GM21717 (cell line): ENCODE measurements around the gene ANXA1.

Experiments used
- ATAC-seq: cut with Tn5 transposase; IDR thresholded peaks from one replicate; pipeline ENCODE4 v1.9.1; 2021; ENCODE audit warnings: mild to moderate bottlenecking, moderate library complexity; ENCODE audit not compliant: unreplicated experiment

Gene ANXA1

DNA sequence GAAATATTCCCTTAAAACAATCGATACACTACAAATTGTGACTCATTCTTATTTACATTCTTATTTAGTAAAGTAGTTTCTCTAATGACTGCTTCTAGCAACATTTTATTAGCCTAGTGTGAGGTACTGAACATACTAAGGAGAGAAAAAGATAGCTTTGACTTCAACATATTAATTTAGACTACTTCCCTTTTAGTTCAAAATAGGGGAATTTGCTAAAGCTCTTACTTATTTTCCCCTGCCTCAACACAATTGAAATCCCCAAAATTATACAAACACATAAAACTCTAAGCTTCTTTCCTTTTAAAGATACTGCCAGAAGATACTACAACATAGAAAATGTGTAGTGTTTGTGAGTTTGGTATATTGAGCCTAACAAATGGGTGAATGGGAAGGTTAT is 55.2 kb downstream of the ANXA1 start:
- ATAC-seq = no peak

DNA sequence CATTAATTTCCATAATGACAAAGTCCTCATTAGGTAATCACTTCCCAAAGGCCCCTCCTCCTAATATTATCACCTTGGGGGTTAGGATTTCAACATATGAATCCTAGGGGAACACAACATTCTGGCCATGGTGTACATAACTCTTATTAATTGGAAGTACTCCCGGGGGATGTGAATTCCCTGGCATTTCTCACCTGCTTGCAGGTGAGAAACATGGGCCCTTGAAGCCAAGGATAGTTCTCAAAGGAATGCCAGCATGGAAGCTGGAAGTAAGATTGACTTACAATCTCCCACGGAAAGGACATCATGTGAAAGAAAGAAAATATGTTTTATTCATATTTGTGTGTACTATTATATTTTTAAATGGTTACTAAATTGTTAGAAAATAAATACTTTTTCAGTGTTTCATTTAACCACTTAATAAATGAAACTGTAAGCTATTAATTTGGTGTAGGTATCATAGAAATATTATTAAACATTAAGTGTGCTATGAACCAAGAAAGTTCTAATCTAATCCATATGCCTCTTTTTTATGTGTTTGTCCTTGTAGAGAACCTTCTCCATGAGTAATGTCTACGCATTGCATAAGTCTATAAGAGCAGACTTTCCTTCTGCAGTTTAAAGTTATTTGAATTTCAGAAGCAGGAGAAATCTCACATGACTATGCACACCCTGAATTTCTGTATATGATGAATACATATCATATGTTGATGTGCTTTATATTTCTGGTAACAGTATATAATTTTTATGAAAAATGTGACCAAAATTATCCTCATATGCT is 59.4 kb downstream of the ANXA1 start:
- ATAC-seq = no peak

DNA sequence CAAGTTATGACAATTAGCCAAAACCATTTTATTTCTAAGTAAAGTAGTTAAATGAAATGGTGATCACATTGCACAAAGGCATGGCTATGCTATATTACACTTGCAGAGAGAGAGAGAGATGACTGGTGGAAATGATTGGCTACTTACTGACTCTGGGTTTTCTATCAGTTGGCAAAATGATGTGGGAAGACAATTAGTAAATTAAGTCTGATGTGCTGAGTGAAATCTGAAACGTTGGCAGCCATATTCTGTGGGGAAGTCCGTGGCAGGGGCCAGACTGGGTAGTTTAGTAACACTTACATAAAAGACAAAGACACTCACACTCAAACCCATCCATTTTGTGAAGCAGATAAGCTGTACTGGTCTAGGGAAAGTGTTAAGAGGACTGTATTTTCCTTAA is 61.6 kb downstream of the ANXA1 start:
- ATAC-seq = no peak

DNA sequence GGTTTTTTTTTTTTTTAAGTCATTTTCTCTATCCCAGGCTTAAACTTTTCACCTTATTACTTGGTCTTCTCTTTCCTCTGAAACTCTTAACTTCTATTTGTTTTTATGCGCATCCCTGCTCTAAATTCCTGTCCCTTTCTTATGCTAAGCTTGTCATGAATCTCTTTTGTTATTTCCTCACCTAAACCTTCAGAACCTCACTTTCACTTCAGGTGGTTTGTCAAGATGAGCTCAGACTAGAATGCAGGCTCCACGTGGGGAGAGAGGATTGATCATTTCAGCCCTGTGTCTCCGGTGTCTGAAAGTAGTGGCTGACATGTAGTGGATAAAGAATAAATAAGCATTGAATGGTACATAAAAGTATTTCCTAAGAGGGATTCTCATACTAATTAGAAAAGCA is 63.6 kb downstream of the ANXA1 start:
- no peak for ATAC-seq

DNA sequence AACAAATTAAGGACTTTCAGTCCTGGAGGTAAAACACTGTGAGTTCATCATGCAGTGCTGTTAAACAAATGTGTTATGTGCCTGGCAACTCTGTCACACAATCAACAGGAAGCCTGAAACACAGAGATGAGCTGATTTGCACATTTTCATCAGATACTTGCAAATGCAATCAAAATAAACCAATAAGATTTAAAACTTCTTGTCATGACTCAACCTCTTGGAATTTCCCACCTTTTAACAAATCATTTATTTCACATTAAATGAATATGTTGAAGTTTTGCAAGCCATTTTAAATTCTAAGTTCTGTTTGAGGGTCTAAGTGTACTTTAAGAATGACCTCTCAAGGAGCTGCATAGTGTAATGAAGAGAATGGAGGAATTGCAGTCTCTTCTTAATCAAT is 64.4 kb downstream of the ANXA1 start:
- no peak for ATAC-seq
